Measurements from ENCODE around the gene DUOXA2.

DUOXA2 gene

GRCh38 chr15:45143056-45143455, 28.9 kb downstream of the DUOXA2 start:
- Histone ChIP-seq H3K36me3 (ENCODE audit: control insufficient read depth in 2 of 2, insufficient read depth in 1 of 2, low read length in 2 of 2) (no peaks in the 10 kb centered on the region), H3K4me3 (ENCODE audit: low read depth, low read length) (no peak overlapping the region), H3K27ac (ENCODE audit: extremely low read depth, low read depth, low read length) (no peak overlapping the region), H3K4me1 (ENCODE audit: control insufficient read depth, insufficient read depth, low read length) (no peaks in the 10 kb centered on the region; the same call in 1 of the 2 replicates), H3K9me3 (ENCODE audit: control insufficient read depth, insufficient read depth, low read depth, low read length) (no peaks in the 10 kb centered on the region)
- POLR2A ChIA-PET, result interaction anchor here (1.8 kb wide), 1 partner anchor 25 kb away, joined by 4 read pairs; no protein-coding TSS in a partner anchor
- TF ChIP-seq ZNF175 (tag by site-specific recombination; IDR thresholded peaks at IDR 0.05) (no peak), PRDM4 (tag by site-specific recombination; IDR thresholded peaks at IDR 0.05) (no peak), ZFP69B (tag by site-specific recombination; IDR thresholded peaks at IDR 0.05) (no peak), ZNF138 (tag by site-specific recombination; IDR thresholded peaks at IDR 0.05; ENCODE audit: borderline replicate concordance) (no peak), ZSCAN23 (tag by site-specific recombination; IDR thresholded peaks at IDR 0.05) (no peak), ZNF335 (tag by site-specific recombination; conservative IDR thresholded peaks at IDR 0.05) (no peak), ZNF704 (tag by site-specific recombination; IDR thresholded peaks at IDR 0.05) (no peak), FEZF1 (tag by site-specific recombination; IDR thresholded peaks at IDR 0.05) (no peak), ZNF10 (tag by site-specific recombination; IDR thresholded peaks at IDR 0.05) (no peak), ZNF624 (tag by site-specific recombination; IDR thresholded peaks at IDR 0.05) (no peak), KLF17 (tag by site-specific recombination; IDR thresholded peaks at IDR 0.05) (no peak), TRIM28 (IDR thresholded peaks at IDR 0.05; ENCODE audit: borderline replicate concordance, low read length) (no peak), ZNF274 (IDR thresholded peaks at IDR 0.05; ENCODE audit: low read length) (no peak), ZNF274 (tag by site-specific recombination; IDR thresholded peaks at IDR 0.05; ENCODE audit: borderline replicate concordance) (no peak), ATF2 (tag by site-specific recombination; IDR thresholded peaks at IDR 0.05; ENCODE audit: low read depth) (no peak), ZNF549 (tag by site-specific recombination; IDR thresholded peaks at IDR 0.05) (no peak), ZNF513 (tag by site-specific recombination; IDR thresholded peaks at IDR 0.05) (no peak), MYNN (tag by site-specific recombination; IDR thresholded peaks at IDR 0.05; ENCODE audit: borderline replicate concordance) (no peak)
- CTCF ChIA-PET, result no interaction called here

- no peaks in the 10 kb centered on the region; the same call in 1 of the 2 replicates for H3K4me1 ChIP-seq (ENCODE audit: control insufficient read depth, insufficient read depth, low read length)
- H3K27ac ChIP-seq (ENCODE audit: extremely low read depth, low read depth, low read length), result no peak overlapping the region
- no peaks in the 10 kb centered on the region for H3K9me3 ChIP-seq (ENCODE audit: control insufficient read depth, insufficient read depth, low read depth, low read length)
- ChIA-PET POLR2A (no interaction called here), CTCF (no interaction called here)
- no peaks in the 10 kb centered on the region for H3K36me3 ChIP-seq (ENCODE audit: control insufficient read depth in 2 of 2, insufficient read depth in 1 of 2, low read length in 2 of 2)
- H3K4me3 ChIP-seq (ENCODE audit: low read depth, low read length), result no peak overlapping the region
- TF ChIP-seq ZNF138 (tag by site-specific recombination; IDR thresholded peaks at IDR 0.05; ENCODE audit: borderline replicate concordance) (no peak), ZNF701 (tag by site-specific recombination; IDR thresholded peaks at IDR 0.05) (no peak), ZNF202 (tag by site-specific recombination; IDR thresholded peaks at IDR 0.05; ENCODE audit: borderline replicate concordance) (no peak), ZFP3 (tag by site-specific recombination; IDR thresholded peaks at IDR 0.05; ENCODE audit: low read depth) (no peak), ZNF473 (tag by site-specific recombination; IDR thresholded peaks at IDR 0.05) (no peak), PRDM10 (tag by site-specific recombination; IDR thresholded peaks at IDR 0.05) (no peak), ZFP41 (tag by site-specific recombination; IDR thresholded peaks at IDR 0.05; ENCODE audit: borderline replicate concordance) (no peak), ZNF677 (tag by site-specific recombination; IDR thresholded peaks at IDR 0.05) (no peak)
These were observed 29.8 kb downstream of the DUOXA2 start for GRCh38 chr15:45143946-45144345.

All from HEK293 (cell line).